Osteoblast (primary cell): Measurements from ENCODE around the gene SEPHS2. TPM values are rescaled to one million over a fixed set of nuclear protein-coding genes. Genes with fewer than 3 reads are reported as not detected.

ENCODE experiments used
- DNase-seq: peaks from one replicate; pipeline ENCODE4 v3.0.0; 2011; ENCODE audit warnings: low spot score, mixed read lengths; ENCODE audit not compliant: insufficient read length; ENCODE audit errors: missing footprints
- H2AFZ ChIP-seq: 2 replicates; pipeline ENCODE4 v1.6.0; 2011; ENCODE audit warnings: mild to moderate bottlenecking, low read length
- H3K27ac ChIP-seq: 2 replicates; pipeline ENCODE4 v1.5.1; 2011; ENCODE audit warnings: mild to moderate bottlenecking, low read depth, low read length, moderate library complexity
- H3K27me3 ChIP-seq: 2 replicates; pipeline ENCODE4 v1.6.0; 2012; ENCODE audit warnings: mild to moderate bottlenecking, control low read depth, inconsistent platforms, low read length, moderate library complexity; ENCODE audit not compliant: insufficient read depth
- H3K36me3 ChIP-seq: 2 replicates; pipeline ENCODE4 v1.5.1; 2011; ENCODE audit warnings: mild to moderate bottlenecking, low read length, control low read depth, moderate library complexity; ENCODE audit not compliant: insufficient read depth
- H3K4me1 ChIP-seq: 2 replicates; pipeline ENCODE4 v1.5.1; 2011; ENCODE audit warnings: mild to moderate bottlenecking, low read length, control low read depth, moderate library complexity; ENCODE audit not compliant: insufficient read depth
- H3K4me2 ChIP-seq: 2 replicates; pipeline ENCODE4 v1.6.0; 2011; ENCODE audit warnings: mild to moderate bottlenecking, low read length; ENCODE audit not compliant: insufficient read depth
- H3K4me3 ChIP-seq: fragments of 200-600 bp; sonication (generic); 3 replicates; pipeline ENCODE4 v1.5.1; 2012; ENCODE audit warnings: mild to moderate bottlenecking, low read length, inconsistent platforms; ENCODE audit not compliant: insufficient read depth
- H3K79me2 ChIP-seq: 2 replicates; pipeline ENCODE4 v1.6.0; 2012; ENCODE audit warnings: mild to moderate bottlenecking, low read length, control low read depth, inconsistent platforms; ENCODE audit not compliant: insufficient read depth
- H3K9me3 ChIP-seq: 2 replicates; pipeline ENCODE4 v1.5.1; 2011; ENCODE audit warnings: low read depth, low read length, control low read depth
- H4K20me1 ChIP-seq: 2 replicates; pipeline ENCODE4 v1.6.0; 2012; ENCODE audit warnings: mild to moderate bottlenecking, low read length, control low read depth; ENCODE audit not compliant: insufficient read depth
- total RNA-seq: library from RNA; depleted of rRNA; stranded (reverse); fragments of >200 nt; gene quantifications from 2 replicates; pipeline ENCODE4 v1.2.3, GENCODE V29; 2012
- TF ChIP-seq, protein P1 (sequence below): IDR thresholded peaks from 2 replicates; pipeline ENCODE4 v1.5.1; 2011; ENCODE audit warnings: mild to moderate bottlenecking, low read depth, low read length, moderate library complexity; ENCODE audit errors: extremely low read depth

Gene SEPHS2
- total RNA-seq, 1 donor, result 20.3 TPM

GRCh38 chr16:30485818-30486436 is 40.3 kb upstream of the SEPHS2 start:
- Histone ChIP-seq H3K9me3 (no peaks in the 10 kb centered on the region), H3K79me2 (no peaks in the 10 kb centered on the region), H4K20me1 (no peaks in the 10 kb centered on the region), H2AFZ (no peak overlapping the region), H3K27me3 (no peaks in the 10 kb centered on the region), H3K27ac (no peak overlapping the region), H3K4me1 (no peaks in the 10 kb centered on the region), H3K36me3 (no peaks in the 10 kb centered on the region), H3K4me3 (no peak overlapping the region), H3K4me2 (no peak overlapping the region)
- peak; percentile 48 for DNase-seq
- TF ChIP-seq, protein P1, sequence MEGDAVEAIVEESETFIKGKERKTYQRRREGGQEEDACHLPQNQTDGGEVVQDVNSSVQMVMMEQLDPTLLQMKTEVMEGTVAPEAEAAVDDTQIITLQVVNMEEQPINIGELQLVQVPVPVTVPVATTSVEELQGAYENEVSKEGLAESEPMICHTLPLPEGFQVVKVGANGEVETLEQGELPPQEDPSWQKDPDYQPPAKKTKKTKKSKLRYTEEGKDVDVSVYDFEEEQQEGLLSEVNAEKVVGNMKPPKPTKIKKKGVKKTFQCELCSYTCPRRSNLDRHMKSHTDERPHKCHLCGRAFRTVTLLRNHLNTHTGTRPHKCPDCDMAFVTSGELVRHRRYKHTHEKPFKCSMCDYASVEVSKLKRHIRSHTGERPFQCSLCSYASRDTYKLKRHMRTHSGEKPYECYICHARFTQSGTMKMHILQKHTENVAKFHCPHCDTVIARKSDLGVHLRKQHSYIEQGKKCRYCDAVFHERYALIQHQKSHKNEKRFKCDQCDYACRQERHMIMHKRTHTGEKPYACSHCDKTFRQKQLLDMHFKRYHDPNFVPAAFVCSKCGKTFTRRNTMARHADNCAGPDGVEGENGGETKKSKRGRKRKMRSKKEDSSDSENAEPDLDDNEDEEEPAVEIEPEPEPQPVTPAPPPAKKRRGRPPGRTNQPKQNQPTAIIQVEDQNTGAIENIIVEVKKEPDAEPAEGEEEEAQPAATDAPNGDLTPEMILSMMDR, result no peak

DNA sequence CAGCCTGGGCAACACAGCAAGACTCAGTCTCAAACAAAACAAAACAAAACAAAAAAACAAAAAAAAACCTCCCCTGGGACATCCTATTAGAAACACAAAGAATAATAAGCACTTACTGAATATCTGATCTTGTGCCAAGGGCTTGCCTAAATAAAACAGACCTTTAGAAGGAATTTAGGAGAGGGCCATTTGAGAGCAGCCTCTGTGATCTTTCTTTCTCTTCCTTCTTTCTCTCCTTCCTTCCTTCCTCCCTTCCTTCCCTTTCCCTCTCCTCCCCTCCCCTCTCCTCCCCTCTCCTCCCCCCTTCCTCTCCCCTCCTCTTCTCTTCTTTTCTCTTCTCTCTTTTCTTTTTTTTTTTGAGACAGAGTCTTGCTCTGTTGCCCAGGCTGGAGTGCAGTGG is 39.2 kb upstream of the SEPHS2 start:
- Histone ChIP-seq H3K79me2 (no peaks in the 10 kb centered on the region), H3K4me3 (no peak overlapping the region), H3K27me3 (no peaks in the 10 kb centered on the region), H3K36me3 (no peaks in the 10 kb centered on the region), H3K4me1 (no peaks in the 10 kb centered on the region), H2AFZ (no peak overlapping the region), H3K4me2 (no peak overlapping the region), H3K9me3 (no peaks in the 10 kb centered on the region), H3K27ac (no peak overlapping the region), H4K20me1 (no peaks in the 10 kb centered on the region)
- TF ChIP-seq, protein P1, result no peak
- DNase-seq, result no peak

GRCh38 chr16:30482366-30482765 is 36.7 kb upstream of the SEPHS2 start:
- Histone ChIP-seq H3K79me2 (no peaks in the 10 kb centered on the region), H3K27ac (no peak overlapping the region), H3K4me3 (no peak overlapping the region), H3K4me2 (no peak overlapping the region), H2AFZ (no peak overlapping the region), H3K27me3 (no peaks in the 10 kb centered on the region), H3K4me1 (no peaks in the 10 kb centered on the region), H4K20me1 (no peaks in the 10 kb centered on the region), H3K9me3 (no peaks in the 10 kb centered on the region), H3K36me3 (no peaks in the 10 kb centered on the region)
- TF ChIP-seq, protein P1, result peak; percentile 33
- peak; percentile 75 for DNase-seq

DNA sequence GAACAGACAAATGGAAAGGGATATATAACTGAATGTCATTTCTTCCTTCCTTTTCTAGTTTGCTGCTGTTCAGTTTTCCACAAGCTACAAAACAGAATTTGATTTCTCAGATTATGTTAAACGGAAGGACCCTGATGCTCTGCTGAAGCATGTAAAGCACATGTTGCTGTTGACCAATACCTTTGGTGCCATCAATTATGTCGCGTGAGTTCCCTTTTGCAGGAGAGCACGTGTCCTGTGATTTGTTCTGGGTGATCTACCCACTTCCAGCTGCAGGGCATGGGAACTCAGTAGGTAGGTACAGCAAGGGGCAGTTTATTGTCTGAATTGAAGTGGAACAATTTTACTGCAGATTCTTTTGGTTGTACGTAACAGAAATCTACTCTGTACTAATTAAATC is 35.7 kb upstream of the SEPHS2 start:
- no peaks in the 10 kb centered on the region for H3K9me3 ChIP-seq
- no peaks in the 10 kb centered on the region for H3K4me1 ChIP-seq
- H3K27me3 ChIP-seq, result no peaks in the 10 kb centered on the region
- no peak overlapping the region for H3K4me2 ChIP-seq
- H3K27ac ChIP-seq, result no peak overlapping the region
- H4K20me1 ChIP-seq, result no peaks in the 10 kb centered on the region
- no peak overlapping the region for H3K4me3 ChIP-seq
- TF ChIP-seq, protein P1, result no peak
- H3K36me3 ChIP-seq, result no peaks in the 10 kb centered on the region
- H2AFZ ChIP-seq, result no peak overlapping the region
- H3K79me2 ChIP-seq, result no peaks in the 10 kb centered on the region
- DNase-seq, result no peak
